Osteocyte (in vitro differentiated cells): ENCODE data around the gene ABLIM2. TPM values are rescaled to one million over a fixed set of nuclear protein-coding genes. Genes with fewer than 3 reads are reported as not detected.

Source experiments
- DNase-seq: peaks from one replicate; pipeline ENCODE4 v3.0.0; 2021; ENCODE audit warnings: mixed read lengths; ENCODE audit not compliant: unreplicated experiment; ENCODE audit errors: extremely low spot score
- H3K27ac Mint-ChIP-seq: one replicate; pipeline ENCODE4 v1.8.0; 2021; ENCODE audit warnings: mild to moderate bottlenecking, mixed read lengths; ENCODE audit not compliant: unreplicated experiment
- H3K27me3 Mint-ChIP-seq: one replicate; pipeline ENCODE4 v1.8.0; 2021; ENCODE audit warnings: mixed read lengths; ENCODE audit not compliant: unreplicated experiment
- H3K36me3 Mint-ChIP-seq: one replicate; pipeline ENCODE4 v1.8.0; 2021; ENCODE audit warnings: mixed read lengths; ENCODE audit not compliant: unreplicated experiment
- H3K4me1 Mint-ChIP-seq: one replicate; pipeline ENCODE4 v1.8.0; 2021; ENCODE audit warnings: mixed read lengths; ENCODE audit not compliant: unreplicated experiment
- H3K4me3 Mint-ChIP-seq: one replicate; pipeline ENCODE4 v1.8.0; 2021; ENCODE audit warnings: mild to moderate bottlenecking, moderate library complexity, mixed read lengths; ENCODE audit not compliant: unreplicated experiment
- H3K9me3 Mint-ChIP-seq: one replicate; pipeline ENCODE4 v1.8.0; 2021; ENCODE audit warnings: mixed read lengths; ENCODE audit not compliant: unreplicated experiment
- CTCF ChIP-seq: fragments of 200-600 bp; sonication (generic); IDR thresholded peaks from 2 replicates; pipeline ENCODE4 v1.5.0; 2021; ENCODE audit warnings: antibody characterized with exemption, mild to moderate bottlenecking, moderate library complexity
- total RNA-seq: library from RNA; stranded (reverse); gene quantifications from 2 replicates; pipeline ENCODE4 v1.2.1, GENCODE V29; 2021

The ABLIM2 gene
- total RNA-seq, 1 donor from 2014 or later, result 0.24 TPM

- DNase-seq, result no peak
- Mint-ChIP-seq H3K27ac (no peak overlapping the region), H3K9me3 (no peaks in the 10 kb centered on the region), H3K27me3 (peaks cover 40% of the 10 kb centered on the region), H3K4me1 (peaks cover 6% of the 10 kb centered on the region), H3K4me3 (no peak overlapping the region), H3K36me3 (no peaks in the 10 kb centered on the region)
- no peak for TF ChIP-seq CTCF
Measured at GRCh38 chr4:8048856-8049676, 109.5 kb downstream of the ABLIM2 start.

- no peak for DNase-seq
- Mint-ChIP-seq H3K27ac (no peak overlapping the region), H3K36me3 (no peaks in the 10 kb centered on the region), H3K9me3 (no peaks in the 10 kb centered on the region), H3K4me3 (no peak overlapping the region), H3K4me1 (peaks cover 6% of the 10 kb centered on the region), H3K27me3 (peaks cover 47% of the 10 kb centered on the region)
- TF ChIP-seq CTCF, result no peak
Measured at GRCh38 chr4:8047837-8048678, 110.6 kb downstream of the ABLIM2 start.

GRCh38 chr4:8046925-8047541, 111.6 kb downstream of the ABLIM2 start:
- TF ChIP-seq CTCF, result no peak
- no peak overlapping the region for H3K4me3 Mint-ChIP-seq
- no peaks in the 10 kb centered on the region for H3K36me3 Mint-ChIP-seq
- peaks cover 50% of the 10 kb centered on the region for H3K27me3 Mint-ChIP-seq
- H3K4me1 Mint-ChIP-seq, result peaks cover 6% of the 10 kb centered on the region
- DNase-seq, result no peak
- H3K9me3 Mint-ChIP-seq, result no peaks in the 10 kb centered on the region
- H3K27ac Mint-ChIP-seq, result no peak overlapping the region

GRCh38 chr4:8045909-8046308, 112.7 kb downstream of the ABLIM2 start:
- no peak for TF ChIP-seq CTCF
- no peak overlapping the region for H3K4me3 Mint-ChIP-seq
- DNase-seq, result no peak
- H3K27ac Mint-ChIP-seq, result no peak overlapping the region
- peaks cover 6% of the 10 kb centered on the region for H3K4me1 Mint-ChIP-seq
- no peaks in the 10 kb centered on the region for H3K36me3 Mint-ChIP-seq
- no peaks in the 10 kb centered on the region for H3K9me3 Mint-ChIP-seq
- peaks cover 52% of the 10 kb centered on the region for H3K27me3 Mint-ChIP-seq
